Glutamatergic neuron (in vitro differentiated cells): Measurements from ENCODE around the gene MFSD12. TPM values are rescaled to one million over a fixed set of nuclear protein-coding genes. Genes with fewer than 3 reads are reported as not detected.

Source experiments
- DNase-seq: peaks from one replicate; pipeline ENCODE4 v3.0.0; 2022
- H3K27ac Mint-ChIP-seq: one replicate; pipeline ENCODE4 v1.8.0; 2020; ENCODE audit warnings: mild to moderate bottlenecking, mixed read lengths, inconsistent platforms; ENCODE audit not compliant: unreplicated experiment
- H3K27me3 Mint-ChIP-seq: one replicate; pipeline ENCODE4 v1.8.0; 2020; ENCODE audit warnings: mild to moderate bottlenecking, moderate library complexity, mixed read lengths, inconsistent platforms; ENCODE audit not compliant: unreplicated experiment
- H3K36me3 Mint-ChIP-seq: one replicate; pipeline ENCODE4 v1.8.0; 2020; ENCODE audit warnings: mild to moderate bottlenecking, mixed read lengths, inconsistent platforms; ENCODE audit not compliant: unreplicated experiment
- H3K4me1 Mint-ChIP-seq: one replicate; pipeline ENCODE4 v1.8.0; 2020; ENCODE audit warnings: mild to moderate bottlenecking, low read depth, mixed read lengths, inconsistent platforms; ENCODE audit not compliant: unreplicated experiment
- H3K4me3 Mint-ChIP-seq: one replicate; pipeline ENCODE4 v1.8.0; 2020; ENCODE audit warnings: mild to moderate bottlenecking, mixed read lengths, inconsistent platforms; ENCODE audit not compliant: unreplicated experiment
- H3K9me3 Mint-ChIP-seq: one replicate; pipeline ENCODE4 v1.8.0; 2020; ENCODE audit warnings: mild to moderate bottlenecking, moderate library complexity, mixed read lengths, inconsistent platforms; ENCODE audit not compliant: unreplicated experiment
- CTCF ChIP-seq: fragments of 200-600 bp; sonication (generic); IDR thresholded peaks from one replicate; pipeline ENCODE4 v1.5.0; 2021; ENCODE audit not compliant: partially characterized antibody, unreplicated experiment
- total RNA-seq: library from RNA; stranded (reverse); fragmentation: NEBNext Ultra II Directional; extraction: Animal tissue kit (Norgen Biotek cat#: 25700); gene quantifications from one replicate; pipeline ENCODE4 v1.2.1, GENCODE V29; 2021; ENCODE audit not compliant: unreplicated experiment

MFSD12 gene
- total RNA-seq, 1 donor from 2014 or later = 134 TPM

- Mint-ChIP-seq H3K4me3 (no peak within 1 kb of the TSS), H3K27me3 (peaks cover 10% of the 10 kb centered on the region), H3K36me3 (peaks cover 4% of the 10 kb centered on the region), H3K27ac (peak within 1 kb of the TSS; percentile 80), H3K9me3 (peaks cover 16% of the 10 kb centered on the region), H3K4me1 (peaks cover 13% of the 10 kb centered on the region)
- no peak for TF ChIP-seq CTCF
- DNase-seq = peak; percentile 50
Measured at GRCh38 chr19:3538965-3539755, 18.2 kb downstream of the MFSD12 start, which contains the start of gene TEKTIP1. Gene TEKTIP1 (plus strand): TSS chr19:3539174. CDS start chr19:3539178, 4 bp downstream.

GRCh38 chr19:3538258-3538929 is 19.0 kb downstream of the MFSD12 start:
- no peak for TF ChIP-seq CTCF
- DNase-seq = no peak
- Mint-ChIP-seq H3K27ac (peak overlapping the region; percentile 80), H3K4me1 (peaks cover 13% of the 10 kb centered on the region), H3K27me3 (peaks cover 10% of the 10 kb centered on the region), H3K9me3 (peaks cover 16% of the 10 kb centered on the region), H3K4me3 (no peak overlapping the region), H3K36me3 (peaks cover 4% of the 10 kb centered on the region)

- Mint-ChIP-seq H3K9me3 (peaks cover 16% of the 10 kb centered on the region), H3K4me1 (peaks cover 13% of the 10 kb centered on the region), H3K27me3 (peaks cover 10% of the 10 kb centered on the region), H3K36me3 (peaks cover 4% of the 10 kb centered on the region), H3K27ac (peak overlapping the region; percentile 80), H3K4me3 (no peak overlapping the region)
- TF ChIP-seq CTCF = no peak
- DNase-seq = no peak
Measured at GRCh38 chr19:3537438-3538240, 19.7 kb downstream of the MFSD12 start.

- peaks cover 10% of the 10 kb centered on the region for H3K27me3 Mint-ChIP-seq
- H3K4me3 Mint-ChIP-seq = no peak overlapping the region
- peak overlapping the region; percentile 80 for H3K27ac Mint-ChIP-seq
- no peak for TF ChIP-seq CTCF
- H3K9me3 Mint-ChIP-seq = peaks cover 16% of the 10 kb centered on the region
- peaks cover 13% of the 10 kb centered on the region for H3K4me1 Mint-ChIP-seq
- no peak for DNase-seq
- peaks cover 4% of the 10 kb centered on the region for H3K36me3 Mint-ChIP-seq
Measured at GRCh38 chr19:3537101-3537437, 20.3 kb downstream of the MFSD12 start.
